RWPE1 (cell line): ENCODE data around the gene TRAPPC3.

Experiments used
- CTCF ChIA-PET: fragments of 350-600 bp; sonication (Branson Sonifier 250); formaldehyde crosslinking; extraction: SDS; loops from one replicate; lab custom pipeline; 2021; lab: Yijun Ruan, JAX
- POLR2A ChIA-PET: fragments of 400-600 bp; formaldehyde crosslinking; extraction: SDS; loops from one replicate; lab custom pipeline; 2020; ENCODE audit warnings: antibody characterized with exemption; ENCODE audit not compliant: low non-redundant PET; lab: Yijun Ruan, JAX
- DNase-seq: peaks from one replicate; pipeline ENCODE4 v3.0.0; 2012; ENCODE audit warnings: low spot score
- H3K27ac ChIP-seq: fragments of 450-650 bp; 2 replicates; pipeline ENCODE4 v1.5.1; 2017
- CTCF ChIP-seq: fragments of 450-650 bp; conservative IDR thresholded peaks from 2 replicates; pipeline ENCODE4 v1.5.1; 2017; ENCODE audit warnings: low read depth, mild to moderate bottlenecking

Gene TRAPPC3

GRCh38 chr1:36148821-36149236 lies 457 bp downstream of the TRAPPC3 start:
- DNase-seq, result no peak
- H3K27ac ChIP-seq, result peak overlapping the region; percentile 99
- CTCF ChIA-PET, result interaction anchor here (0.5 to 2.9 kb wide), 27 partner anchors 11 to 367 kb away, joined by 3 to 33 read pairs (median 4); no protein-coding TSS in a partner anchor

GRCh38 chr1:36144413-36144812 lies 4.9 kb downstream of the TRAPPC3 start:
- TF ChIP-seq CTCF, result no peak
- POLR2A ChIA-PET, result no interaction called here
- CTCF ChIA-PET, result no interaction called here
- DNase-seq, result no peak
- no peak overlapping the region for H3K27ac ChIP-seq

More at GRCh38 chr1:36148821-36149236, 457 bp downstream of the TRAPPC3 start:
- no peak for TF ChIP-seq CTCF
- POLR2A ChIA-PET, result interaction anchor here (1.2 to 1.6 kb wide), 2 partner anchors 63 to 96 kb away, joined by 4 read pairs; no protein-coding TSS in a partner anchor

GRCh38 chr1:36143424-36143823 lies 5.9 kb downstream of the TRAPPC3 start:
- POLR2A ChIA-PET, result interaction anchor here (0.6 kb wide), 1 partner anchor 68 kb away, joined by 9 read pairs; no protein-coding TSS in a partner anchor
- DNase-seq, result no peak
- CTCF ChIA-PET, result no interaction called here
- no peak for TF ChIP-seq CTCF
- H3K27ac ChIP-seq, result no peak overlapping the region

- H3K27ac ChIP-seq, result no peak overlapping the region
- POLR2A ChIA-PET, result no interaction called here
- no peak for TF ChIP-seq CTCF
- CTCF ChIA-PET, result interaction anchor here (0.6 kb wide), 2 partner anchors 165 to 308 kb away, joined by 4 read pairs; partner anchors contain the start of gene OSCP1
- no peak for DNase-seq
Observed at GRCh38 chr1:36142121-36142520, 7.2 kb downstream of the TRAPPC3 start.

- DNase-seq, result no peak
- CTCF ChIA-PET, result no interaction called here
- no peak overlapping the region for H3K27ac ChIP-seq
- TF ChIP-seq CTCF, result no peak
- POLR2A ChIA-PET, result no interaction called here
Observed at GRCh38 chr1:36139521-36139920, 9.8 kb downstream of the TRAPPC3 start.

GRCh38 chr1:36137776-36138175 lies 11.5 kb downstream of the TRAPPC3 start:
- TF ChIP-seq CTCF, result no peak
- CTCF ChIA-PET, result no interaction called here
- no peak for DNase-seq
- H3K27ac ChIP-seq, result no peak overlapping the region; the same call in 1 of the 2 replicates
- POLR2A ChIA-PET, result no interaction called here
